Glomerular visceral epithelial cell (primary cell): Measurements from ENCODE around the gene SMCP.

Source experiments
- DNase-seq: peaks from one replicate; pipeline ENCODE4 v3.0.0-alpha.2; 2016; ENCODE audit errors: extremely low spot score

SMCP gene

DNA sequence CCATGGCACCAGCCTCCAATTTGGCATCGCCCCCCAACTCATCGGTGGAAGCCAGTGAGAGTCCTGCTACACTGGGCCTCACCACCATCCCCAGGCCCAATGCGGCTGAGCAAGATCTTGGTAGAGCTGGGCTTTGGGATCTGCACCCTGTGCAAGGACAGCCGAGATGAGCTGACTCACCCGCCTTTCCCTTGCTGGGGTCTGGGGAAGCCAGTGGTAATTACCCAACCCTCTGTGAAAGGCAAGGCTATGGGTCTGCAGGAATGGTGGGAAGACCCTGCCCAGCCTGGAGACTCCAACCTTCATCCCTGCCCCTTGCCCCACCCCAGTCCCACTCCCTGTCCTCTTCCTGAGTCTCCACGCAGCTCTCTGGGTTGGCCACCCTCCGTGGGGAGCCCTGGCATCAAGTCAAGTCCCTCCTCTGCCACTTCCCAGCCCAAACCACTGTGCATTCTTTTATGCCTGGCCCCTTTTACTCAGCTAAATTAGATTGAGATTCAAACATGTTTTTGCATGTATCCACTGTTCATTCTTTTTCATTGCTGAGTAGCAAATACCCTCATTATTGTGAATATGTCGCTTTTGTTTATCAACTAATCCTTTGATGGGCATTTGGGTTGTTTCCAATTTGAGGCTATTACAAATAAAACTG is 8.8 kb downstream of the SMCP start:
- DNase-seq: no peak

- no peak for DNase-seq
Observed at GRCh38 chr1:152888126-152888525, 10.0 kb downstream of the SMCP start.

- no peak for DNase-seq
Observed at GRCh38 chr1:152899027-152899426, 20.9 kb downstream of the SMCP start.

DNA sequence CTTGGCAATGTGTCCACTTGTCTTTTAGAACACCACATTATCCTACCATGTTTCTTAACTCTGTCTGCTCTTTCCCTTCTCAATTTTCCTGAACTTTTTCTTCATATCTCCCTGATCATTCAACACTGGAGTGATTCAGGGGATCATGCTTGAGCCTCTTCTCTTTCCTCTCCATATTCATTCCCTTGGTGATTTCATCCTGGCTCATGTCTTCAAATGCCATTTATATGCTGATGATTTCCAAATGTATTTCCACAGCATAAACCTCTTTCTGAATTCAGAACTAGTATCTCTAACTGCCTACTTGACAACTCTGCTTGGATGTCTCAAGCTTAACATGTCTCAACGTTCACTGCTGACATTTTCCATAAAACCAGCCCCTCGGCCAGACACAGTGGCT is 21.8 kb downstream of the SMCP start:
- no peak for DNase-seq

GRCh38 chr1:152901631-152902030 is 23.5 kb downstream of the SMCP start:
- DNase-seq: no peak

DNA sequence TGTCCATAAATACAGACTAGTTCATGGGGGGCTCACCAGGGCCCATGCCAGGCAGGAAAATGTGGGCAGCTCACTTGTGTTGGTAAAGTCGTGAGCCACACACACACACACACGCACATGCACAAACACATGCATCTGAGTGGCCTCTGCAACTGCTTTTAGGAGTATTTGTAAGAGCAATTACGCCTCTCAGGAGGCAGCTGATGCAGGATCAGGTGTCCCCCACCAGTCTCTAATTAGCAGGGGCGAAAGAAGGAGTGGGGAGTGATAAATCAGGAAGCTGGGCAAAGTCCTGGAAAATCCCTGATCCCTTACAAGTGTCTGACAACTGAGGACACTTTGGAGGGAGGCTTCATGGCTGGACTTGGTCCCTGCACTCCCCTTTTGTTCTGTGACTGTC is 24.5 kb downstream of the SMCP start:
- DNase-seq: no peak

GRCh38 chr1:152904688-152905440 is 26.7 kb downstream of the SMCP start:
- DNase-seq: no peak

GRCh38 chr1:152906023-152906565 is 28.0 kb downstream of the SMCP start:
- peak; percentile 65 for DNase-seq

DNA sequence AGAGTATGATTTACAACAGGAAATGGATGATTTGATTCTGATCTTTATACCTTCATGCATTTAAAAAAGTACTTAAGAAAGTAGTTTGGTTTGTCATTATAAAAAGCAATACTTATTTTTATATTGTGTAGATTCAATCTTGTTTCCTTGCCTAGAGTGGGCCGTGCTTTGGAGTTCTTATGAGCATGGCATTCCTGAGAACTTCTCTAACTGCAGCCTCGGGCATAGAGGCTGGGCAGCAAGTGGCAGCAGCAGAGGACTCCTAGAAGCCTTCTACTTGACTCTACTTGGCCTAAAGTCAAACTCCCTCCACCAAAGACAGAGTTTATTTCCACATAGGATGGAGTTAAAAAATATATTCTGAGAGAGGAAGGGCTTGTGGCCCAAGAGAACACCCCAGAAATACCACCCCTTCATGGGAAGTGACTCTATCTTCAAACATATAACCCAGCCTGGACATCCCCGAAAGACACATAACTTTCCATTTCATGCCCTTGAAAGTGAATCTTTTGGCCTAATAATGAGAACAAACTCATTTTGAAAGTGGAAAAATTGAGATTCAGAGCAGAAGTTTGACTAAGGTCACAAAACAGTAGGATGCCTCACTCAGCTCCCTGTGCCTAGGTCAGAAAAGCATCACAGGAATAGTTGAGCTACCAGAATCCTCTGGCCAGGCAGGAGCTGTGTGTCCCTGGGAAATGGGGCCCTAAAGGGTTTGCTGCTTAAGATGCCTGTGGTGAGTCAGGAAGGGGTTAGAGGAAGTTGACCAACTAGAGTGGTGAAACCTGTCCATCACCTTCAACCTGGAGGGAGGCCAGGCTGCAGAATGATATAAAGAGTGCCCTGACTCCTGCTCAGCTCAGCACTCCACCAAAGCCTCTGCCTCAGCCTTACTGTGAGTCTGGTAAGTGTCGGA is 29.8 kb downstream of the SMCP start, which contains the start of gene IVL:
TSS of gene IVL (plus strand) at position 861 of the 916 bp plus-strand sequence. CDS start 1,252 bp downstream, outside the sequence.
- DNase-seq: peak; percentile 12

DNA sequence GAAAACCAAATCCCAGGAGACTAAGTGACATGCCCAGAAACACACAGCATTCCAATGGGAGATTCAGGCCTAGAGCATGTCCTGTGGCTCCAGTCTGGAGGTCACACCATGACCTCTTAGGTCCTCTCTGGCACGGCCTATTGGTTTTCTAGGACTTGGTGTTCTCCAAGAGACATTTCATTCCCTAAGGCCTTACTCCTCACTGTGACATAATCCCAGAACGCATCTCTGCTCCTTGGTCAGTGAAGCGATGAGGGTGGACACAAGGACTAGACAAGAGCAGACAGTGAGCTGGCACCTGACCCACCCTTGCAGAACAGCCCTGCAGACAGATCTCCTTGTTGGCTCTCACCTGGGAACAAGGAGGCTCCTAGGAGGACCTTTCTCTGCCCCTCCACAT is 31.1 kb downstream of the SMCP start:
- DNase-seq: no peak

GRCh38 chr1:152912471-152912870 is 34.3 kb downstream of the SMCP start:
- DNase-seq: no peak

GRCh38 chr1:152912900-152913299 is 34.8 kb downstream of the SMCP start:
- no peak for DNase-seq

DNA sequence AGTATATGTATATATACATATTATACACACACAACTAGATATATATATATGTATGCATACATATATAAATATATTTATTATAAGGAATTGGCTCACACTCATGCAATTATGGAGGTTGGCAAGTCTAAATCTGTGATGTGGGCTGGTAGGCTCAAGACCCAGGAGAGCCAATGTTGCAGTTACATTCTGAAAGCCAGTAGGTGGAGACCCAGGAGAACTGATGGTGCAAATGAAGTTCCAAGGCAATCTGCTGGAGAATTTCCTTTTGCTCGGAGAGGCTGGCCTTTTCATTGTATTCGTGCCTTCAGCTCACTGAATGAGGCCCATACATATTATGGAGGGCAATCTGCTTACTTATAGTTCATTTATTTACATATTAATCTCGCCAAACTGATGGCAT is 39.7 kb downstream of the SMCP start:
- no peak for DNase-seq

- DNase-seq: no peak
Observed at GRCh38 chr1:152919071-152919470, 40.9 kb downstream of the SMCP start.

DNA sequence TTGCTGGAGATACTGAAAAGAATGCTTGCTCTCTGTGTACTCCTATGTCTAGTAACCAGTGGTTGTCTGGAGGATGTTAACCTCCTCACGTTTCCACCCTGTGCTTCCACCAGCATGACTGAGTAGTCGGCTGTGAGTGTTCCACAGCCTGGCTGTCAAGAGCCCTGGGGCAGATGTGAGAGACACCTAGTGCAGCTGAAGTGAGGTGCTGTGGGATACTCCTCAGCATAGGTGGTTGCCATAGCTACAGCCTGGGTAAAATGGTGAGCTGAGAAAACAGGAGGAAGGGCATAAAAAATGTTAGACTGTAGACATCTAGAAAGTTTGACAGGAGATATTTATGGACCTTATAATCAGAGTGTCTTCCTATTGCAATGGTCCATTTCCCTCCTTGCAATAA is 46.1 kb downstream of the SMCP start:
- DNase-seq: no peak

DNA sequence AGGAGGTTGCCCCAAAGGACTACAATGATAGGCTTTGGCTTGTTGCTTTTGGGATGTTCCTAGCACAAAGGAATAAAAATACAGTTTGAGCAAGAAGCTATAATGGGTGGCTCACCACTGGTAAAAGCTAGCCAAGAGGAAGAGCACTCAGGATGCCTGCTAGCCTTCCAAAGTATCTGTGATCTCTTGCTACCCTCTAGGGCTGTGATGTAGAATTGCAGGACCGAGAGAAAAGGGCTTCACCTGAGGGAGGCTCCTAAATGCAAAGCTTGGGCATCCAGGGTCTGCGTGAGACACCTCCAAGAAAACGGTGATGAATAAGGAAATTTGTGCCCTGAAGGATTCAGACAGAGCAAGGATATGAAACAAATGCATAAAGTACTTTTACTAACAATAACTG is 48.0 kb downstream of the SMCP start:
- DNase-seq: peak; percentile 18

DNA sequence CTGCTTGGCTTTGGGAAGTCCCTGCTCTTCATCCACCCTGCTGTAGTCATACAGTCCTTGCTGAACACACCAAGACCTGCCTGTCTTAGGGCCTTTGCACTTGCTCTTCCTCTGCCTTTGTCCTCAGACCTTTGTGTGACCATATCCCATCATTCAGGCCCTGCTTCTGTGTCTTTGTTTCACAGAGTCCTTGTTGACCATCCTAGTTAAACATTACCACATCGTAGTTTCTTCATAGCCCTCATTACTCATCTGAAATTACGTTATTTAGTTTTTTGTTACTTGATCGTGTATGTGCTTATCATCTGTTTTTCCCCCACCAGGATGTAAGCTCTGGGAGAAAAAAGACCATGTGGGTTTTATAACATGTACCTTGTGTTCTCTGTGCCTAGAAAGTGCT is 50.5 kb downstream of the SMCP start:
- no peak for DNase-seq

- no peak for DNase-seq
Observed at GRCh38 chr1:152932170-152932811, 54.2 kb downstream of the SMCP start.

DNA sequence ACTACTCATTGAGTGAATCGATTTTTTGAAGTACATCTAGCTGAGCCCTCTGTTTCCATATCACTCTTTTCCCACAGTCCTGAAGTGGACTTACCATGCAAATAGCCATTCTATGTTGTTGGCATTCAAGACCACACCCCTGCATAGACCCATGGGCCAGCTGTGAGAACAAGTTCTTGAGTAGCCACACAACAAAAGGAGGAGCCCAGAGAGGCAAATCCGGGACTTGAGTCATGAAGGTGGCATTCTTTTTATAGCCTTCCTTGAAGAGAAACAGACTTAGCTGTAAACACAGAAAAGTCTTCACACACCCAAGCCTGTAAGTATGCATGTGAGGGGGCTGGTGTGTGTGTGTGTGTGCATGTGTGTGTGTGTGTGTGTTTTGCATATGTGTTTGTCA is 55.1 kb downstream of the SMCP start:
- no peak for DNase-seq
